Stimulated activated CD4-positive, alpha-beta T cell treated with anti-CD3 and anti-CD28 coated beads, Interleukin-15, amount 100 ng/mL, for 1 hour (primary cell): ENCODE measurements around the gene OR51G1.
"Not testable (repeated sequence)": the region's sequence is repeated elsewhere in the genome, so short reads cannot be mapped to it uniquely, and the experiment has no call there.

Experiments used
- DNase-seq, 2 donors: peaks; one replicate each; pipeline ENCODE4 v3.0.0-alpha.2; 2020; ENCODE audit warnings: low read depth in 1 of 2, low spot score in 1 of 2

The OR51G1 gene, protein sequence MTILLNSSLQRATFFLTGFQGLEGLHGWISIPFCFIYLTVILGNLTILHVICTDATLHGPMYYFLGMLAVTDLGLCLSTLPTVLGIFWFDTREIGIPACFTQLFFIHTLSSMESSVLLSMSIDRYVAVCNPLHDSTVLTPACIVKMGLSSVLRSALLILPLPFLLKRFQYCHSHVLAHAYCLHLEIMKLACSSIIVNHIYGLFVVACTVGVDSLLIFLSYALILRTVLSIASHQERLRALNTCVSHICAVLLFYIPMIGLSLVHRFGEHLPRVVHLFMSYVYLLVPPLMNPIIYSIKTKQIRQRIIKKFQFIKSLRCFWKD

DNA sequence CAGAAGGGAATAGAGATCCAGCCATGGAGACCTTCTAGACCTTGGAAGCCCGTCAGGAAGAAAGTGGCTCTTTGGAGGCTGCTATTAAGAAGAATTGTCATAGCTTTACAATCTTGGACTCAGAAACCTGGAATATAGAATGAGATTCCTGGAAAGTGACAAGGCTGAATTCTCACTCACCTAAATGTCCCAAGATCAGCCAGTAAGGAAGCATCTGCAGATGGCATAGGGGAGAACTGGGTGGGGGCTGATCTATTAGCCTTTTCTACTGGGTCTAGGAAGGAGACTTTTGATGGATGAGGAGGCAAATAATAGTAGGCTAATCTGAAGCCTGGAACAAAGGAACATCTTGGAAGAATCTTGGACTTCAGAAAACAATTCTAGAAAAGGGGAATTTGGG is at the start of gene OR51G1:
TSS of gene OR51G1 (minus strand) at position 101 of the 400 bp plus-strand sequence. CDS start at position 101, 0 bp downstream.
- DNase-seq, result no peak

DNA sequence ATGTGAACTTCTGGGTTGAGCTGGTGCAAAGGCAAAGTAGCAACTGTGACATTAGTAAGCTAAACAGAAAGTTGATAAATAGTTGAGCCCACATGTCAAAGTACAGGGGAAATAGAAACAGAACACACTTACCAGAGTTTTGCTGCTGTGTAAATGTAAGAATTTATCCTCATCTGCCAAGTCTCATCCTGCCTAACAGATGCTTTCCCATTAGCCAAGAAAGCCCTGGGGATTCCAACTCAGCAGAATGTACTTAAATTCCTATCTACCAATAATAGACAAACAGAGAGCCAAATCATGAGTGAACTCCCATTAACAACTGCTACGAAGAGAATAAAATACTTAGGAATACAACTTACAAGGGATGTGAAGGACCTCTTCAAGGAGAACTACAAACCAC is 38.7 kb upstream of the OR51G1 start:
- no peak for DNase-seq

DNA sequence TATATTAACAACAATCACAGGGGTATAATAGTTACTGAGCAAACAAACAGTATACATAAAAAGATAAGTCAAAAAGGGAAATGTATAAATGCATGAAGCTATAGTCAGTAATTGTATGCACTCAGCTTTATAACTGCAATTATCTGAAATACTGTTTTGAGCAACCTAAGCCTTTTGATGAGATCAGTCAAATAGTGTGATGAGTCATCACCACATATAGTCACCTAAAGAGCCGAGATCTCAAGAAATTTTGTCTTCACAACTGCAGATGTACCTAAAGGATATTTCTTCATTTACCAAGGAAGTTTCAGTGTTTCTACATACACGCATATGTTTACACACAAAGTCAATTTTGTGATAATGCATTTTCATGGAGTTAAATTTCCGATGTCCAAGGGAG is 36.7 kb upstream of the OR51G1 start:
- no peak for DNase-seq

DNA sequence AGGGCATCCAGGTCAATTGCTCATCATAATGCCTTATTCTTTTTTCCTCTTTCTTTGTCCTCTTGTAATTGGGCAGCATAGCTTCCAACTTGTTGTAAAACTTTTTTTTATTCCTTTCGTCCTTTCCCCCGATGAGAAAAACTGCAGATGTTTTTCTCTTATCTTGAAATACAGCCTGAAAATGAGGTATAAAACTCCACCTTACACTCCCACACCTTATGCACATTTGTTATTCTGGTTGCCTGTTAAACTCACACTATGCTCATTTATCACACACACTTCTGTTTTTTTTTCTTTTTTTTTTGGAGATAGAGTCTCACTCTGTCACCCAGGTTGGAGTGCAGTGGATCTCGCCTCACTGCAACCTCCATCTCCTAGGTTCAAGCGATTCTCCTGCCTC is 33.3 kb upstream of the OR51G1 start:
- no peak for DNase-seq

DNA sequence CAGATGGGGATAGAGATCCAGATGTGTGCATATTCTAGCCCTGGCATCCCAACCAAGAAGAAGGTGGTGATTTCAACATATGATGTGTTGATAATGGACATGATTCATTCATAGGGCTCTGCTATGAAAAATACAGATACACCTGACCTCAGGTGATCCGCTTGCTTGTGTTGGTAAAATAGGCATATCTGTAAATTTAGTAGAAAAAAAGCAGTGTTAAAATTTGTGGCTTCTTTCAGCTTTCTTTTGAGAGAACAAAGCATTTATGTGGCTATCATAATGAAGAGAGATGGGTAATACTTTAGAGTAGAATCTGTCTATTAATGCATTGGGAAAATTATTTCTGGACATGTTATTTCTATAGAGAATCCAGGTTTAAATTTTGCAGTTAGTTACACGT is 31.5 kb upstream of the OR51G1 start, which contains the start of gene OR51A2:
TSS of gene OR51A2 (minus strand) at position 101 of the 400 bp plus-strand sequence. CDS start at position 101, 0 bp downstream.
- not testable (repeated sequence) for DNase-seq

DNA sequence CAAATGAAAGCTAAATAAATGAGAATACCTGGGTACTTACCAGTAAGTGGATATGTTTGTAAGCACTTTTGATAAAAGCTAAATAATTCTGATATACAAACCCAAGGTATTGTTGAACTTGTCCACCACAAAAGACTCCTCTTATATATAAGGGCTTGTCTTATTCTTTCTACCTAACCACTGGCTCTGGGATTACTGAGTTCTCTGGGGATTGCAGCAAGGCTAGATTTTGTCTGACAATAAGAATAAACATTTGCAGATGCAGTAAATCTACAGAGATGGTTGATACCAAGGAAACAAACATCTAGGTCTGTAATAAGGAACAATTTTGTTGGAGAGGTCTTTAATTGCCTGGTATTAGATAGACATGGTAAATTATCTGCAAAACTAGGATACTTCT is 23.4 kb upstream of the OR51G1 start, which contains the start of gene OR51A4:
TSS of gene OR51A4 (minus strand) at position 101 of the 400 bp plus-strand sequence. CDS start 505 bp downstream, outside the sequence.
- DNase-seq, result no peak

DNA sequence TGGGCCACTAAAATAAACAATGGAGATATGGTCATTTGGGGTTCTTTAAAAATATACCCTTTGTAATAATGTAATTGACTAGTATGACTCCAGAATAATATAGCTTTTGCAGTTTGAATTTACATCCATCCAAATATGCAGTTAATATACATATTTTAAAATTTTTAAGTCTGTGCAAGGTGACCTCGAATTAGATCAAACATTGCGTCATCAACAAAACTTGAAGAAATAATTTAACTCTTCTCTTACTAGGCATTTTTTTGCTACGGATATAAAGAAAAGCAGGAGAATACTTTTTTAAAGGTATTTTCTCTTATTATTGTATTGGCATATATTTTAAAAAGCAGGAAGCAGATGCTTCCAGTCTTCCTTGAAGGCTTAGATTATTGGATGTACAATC is 12.6 kb upstream of the OR51G1 start:
- no peak for DNase-seq

DNA sequence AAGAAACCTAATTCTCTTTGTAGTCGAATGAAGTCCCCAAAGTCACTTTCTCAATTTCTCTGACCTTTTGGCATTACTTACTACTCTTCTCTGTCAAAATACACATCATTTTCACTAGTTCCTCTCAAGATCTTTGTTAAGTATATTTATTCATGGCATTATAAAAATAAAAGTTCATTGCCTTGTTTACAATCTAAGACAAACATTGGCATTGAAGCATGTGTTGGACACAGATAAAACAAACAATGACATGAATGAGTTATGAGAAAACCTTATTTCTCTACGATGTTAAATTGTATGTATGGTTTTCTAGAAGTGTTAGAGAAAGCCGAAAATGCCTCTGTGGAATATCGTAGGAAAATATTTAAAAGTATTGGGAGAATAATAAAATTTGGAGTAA is 8.6 kb upstream of the OR51G1 start:
- DNase-seq, result no peak

DNA sequence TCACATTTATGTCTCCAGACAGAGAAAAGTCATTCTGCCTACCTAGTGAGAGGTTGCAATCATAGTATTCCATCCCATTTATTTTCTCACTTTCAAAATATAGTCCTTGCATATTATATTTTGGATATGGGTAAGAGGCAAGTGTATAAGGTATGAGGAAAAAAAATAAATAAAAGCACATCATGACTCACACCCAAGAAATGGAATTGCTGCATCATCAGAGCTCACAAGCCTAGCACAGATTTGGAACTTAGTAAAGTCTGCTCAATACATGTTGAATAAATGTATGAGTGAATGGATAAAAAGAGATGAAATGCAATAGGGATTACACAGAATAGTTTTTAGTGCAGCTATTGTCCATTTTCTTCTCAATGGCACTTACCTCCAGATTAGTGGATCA is 2.5 kb upstream of the OR51G1 start:
- DNase-seq, result no peak

DNA sequence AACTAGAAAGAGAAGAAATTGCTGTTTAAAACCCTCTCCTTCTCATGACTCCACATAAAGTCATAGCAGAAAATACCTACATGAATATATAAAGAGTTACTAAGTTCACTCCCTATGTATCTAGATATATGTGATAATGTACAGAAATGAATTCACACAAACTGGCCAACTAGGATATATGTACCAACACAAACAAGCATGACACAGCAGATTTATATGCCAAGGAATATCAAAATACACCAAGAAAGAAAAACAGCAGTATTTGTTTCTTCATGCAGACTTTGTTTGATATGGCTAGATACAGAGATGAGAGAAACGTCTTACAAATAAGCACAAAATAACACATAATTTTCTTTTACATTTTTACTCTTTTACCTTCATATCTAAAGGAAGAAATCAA is 1.8 kb downstream of the OR51G1 start:
- DNase-seq, result no peak

DNA sequence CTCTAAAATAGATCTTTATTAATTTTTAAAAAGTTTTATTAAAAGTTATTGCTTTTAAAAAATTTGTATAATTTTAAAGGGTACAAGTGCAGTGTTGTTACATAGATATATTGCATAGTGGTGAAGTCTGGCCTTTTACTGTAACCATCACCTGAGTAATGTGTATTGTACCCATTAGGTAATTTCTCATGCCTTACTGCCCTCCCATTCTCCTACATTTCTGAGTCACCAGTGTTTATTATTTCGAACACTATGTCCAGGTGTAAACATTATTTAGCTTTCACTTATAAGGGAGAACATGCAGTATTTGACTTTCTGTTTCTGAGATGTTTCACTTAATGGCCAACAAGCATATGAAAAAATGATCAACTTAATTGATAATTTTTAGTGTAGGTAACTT is 2.3 kb downstream of the OR51G1 start:
- no peak for DNase-seq

DNA sequence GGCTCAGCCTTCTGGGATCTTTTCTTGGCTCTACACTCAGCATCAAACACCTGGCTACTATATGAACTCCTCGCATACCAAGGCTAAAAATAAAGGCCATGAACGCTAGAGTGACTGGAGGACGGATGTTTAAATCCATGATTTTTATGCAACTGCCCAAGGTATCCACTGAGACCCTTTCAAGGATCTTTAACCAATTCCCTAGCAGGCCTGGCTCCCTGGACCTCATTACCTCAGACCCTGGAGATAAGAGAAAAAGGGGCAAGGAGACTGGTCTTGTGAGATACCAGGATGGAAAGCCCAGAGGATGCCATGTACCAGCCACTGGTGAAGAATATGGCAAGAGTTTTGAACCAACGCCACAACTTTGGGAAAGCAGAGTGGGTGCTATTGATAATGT is 4.9 kb downstream of the OR51G1 start, which contains the start of gene OR51G2:
TSS of gene OR51G2 (minus strand) at position 101 of the 400 bp plus-strand sequence. CDS start 3,687 bp downstream, outside the sequence.
- DNase-seq, result no peak

DNA sequence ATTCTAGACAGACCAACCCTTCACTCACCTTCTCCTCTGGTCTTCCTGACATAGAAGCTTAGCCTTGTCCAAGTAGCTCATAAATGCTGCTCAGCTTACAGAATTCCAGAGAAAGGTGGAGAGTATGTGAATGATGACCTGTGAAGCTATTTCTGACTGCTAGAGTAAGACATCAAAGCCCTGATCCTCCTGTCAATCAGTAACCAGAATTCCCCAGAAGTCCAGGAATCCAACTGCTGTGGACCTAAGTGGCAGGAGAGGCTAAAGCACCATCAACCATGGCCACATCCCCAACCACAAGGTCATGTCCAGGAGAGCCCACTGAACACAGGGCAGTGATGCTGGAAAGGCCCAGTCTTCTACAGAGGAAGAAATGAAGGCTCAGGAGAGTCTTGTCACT is 7.6 kb downstream of the OR51G1 start:
- no peak for DNase-seq

DNA sequence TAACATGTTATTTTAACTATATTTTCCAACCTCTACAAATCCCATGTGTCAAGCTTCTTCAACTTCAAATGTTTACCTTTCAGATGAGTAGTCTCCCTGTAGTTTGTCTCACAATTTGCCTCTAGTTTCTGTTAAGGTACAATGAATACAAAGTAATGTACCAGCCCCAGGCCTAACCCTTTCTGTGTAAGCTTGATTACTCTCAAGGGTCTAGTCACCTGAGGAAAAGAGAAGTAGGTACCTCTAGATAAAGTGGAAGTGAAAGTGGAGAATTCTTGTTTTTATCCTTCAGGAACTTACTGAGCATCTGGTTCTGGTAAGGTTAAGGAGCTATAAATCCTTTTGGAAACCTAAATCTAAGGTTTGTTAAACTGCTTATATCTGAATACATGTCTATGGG is 20.7 kb downstream of the OR51G1 start, which contains the start of gene OR51A7:
TSS of gene OR51A7 (plus strand) at position 300 of the 400 bp plus-strand sequence. CDS start 3,587 bp downstream, outside the sequence.
- DNase-seq, result no peak

DNA sequence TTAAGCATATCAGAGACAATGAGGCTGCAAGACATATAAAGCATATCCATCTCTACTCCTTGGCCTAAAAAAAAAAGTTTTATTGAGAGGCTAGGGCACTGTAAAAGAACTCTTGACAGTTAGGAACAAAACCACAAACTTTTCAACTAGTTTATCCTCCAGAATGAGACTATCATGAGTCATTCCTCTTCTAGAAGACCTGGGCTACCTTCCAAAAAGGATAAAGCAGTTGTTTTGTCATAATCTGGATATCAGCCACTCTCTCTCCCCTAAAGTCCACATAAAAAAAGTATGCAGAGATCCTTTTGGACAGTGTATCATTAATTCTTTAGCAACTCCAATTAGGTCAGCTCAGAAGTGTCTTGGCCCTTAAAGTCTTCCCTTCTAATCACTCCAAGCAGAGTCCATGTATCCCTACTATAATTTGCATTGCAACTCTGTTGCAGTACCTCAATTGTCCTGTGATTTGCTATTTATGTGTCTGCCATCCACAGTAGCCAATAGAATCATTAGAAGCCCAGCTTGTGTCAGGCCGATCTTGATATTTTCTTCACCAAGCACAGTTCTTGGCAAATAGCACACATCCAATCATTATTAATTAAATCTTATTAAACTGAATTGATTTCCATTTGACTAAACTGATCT is 32.0 kb downstream of the OR51G1 start:
- no peak for DNase-seq

DNA sequence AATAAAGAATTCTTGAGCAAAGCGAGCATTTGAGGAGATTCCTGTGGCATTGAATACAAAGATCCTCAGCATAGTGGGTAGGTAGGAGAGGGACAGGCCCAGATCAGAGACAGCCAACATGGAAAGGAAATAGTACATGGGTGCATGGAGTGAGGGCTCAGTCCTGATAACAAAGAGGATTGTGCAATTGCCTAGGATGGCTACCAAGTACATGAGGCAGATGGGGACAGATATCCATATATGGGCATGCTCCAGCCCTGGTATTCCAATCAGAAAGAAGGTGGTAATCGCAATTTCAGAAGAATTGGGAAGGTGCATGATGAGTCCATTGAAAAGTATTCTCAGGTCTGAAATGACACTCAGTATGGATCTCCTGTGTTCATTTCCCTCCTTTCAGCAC is 33.9 kb downstream of the OR51G1 start:
- no peak for DNase-seq

DNA sequence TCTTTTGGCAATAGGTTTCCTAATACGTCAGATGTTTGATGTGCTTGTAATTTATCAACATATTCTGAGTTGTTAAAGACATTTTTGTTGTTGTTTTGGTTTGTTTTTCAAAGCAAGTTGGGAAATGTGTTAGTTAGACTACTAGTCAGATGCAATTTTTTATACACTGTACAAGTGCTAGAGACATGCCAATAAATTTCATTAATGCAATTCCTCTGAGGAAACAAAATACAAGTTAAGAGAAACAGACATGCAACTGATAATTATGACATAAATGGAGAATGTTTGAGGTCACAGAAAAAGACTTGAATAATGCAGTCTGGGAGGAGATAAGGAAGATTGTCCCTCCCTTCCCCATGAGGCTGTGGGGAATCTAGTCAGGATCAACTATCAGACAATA is 36.5 kb downstream of the OR51G1 start:
- no peak for DNase-seq

DNA sequence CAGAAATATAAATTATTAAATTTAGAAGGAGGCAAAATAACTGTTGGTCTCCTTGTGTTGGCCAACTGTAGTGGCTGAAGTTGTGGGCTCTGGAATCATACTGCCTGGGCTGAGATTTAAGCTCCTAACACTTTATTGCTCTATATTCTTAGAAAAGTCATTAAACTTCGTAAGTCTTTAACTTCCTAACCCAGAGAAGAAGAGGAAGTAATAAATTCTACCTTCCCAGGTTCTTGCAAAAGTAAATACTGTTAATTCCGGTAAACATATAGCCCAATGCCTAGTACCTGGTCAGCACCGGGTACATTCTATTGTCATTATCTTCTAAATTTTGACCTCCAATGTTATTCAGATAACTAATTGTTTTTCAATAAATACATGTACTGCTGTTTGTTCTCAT is 38.0 kb downstream of the OR51G1 start:
- DNase-seq, result no peak

DNA sequence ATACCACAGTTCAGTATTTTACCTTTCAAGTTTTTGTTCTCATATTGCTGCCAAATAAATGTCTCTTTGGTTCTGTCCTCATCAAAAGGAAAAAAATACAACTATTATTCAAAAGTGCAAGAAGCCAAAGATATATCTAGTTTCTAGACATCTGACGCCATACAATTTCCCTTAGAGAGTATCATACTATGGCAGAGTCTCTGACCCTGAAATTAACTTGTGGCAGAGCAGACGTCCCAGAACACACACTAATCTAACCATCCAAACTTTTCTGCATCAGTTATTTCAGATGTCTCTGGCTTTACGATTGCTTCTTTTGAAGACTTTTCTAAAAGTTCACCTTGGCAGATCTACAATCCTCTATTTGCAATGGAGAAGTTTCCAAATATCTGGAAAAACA is 39.8 kb downstream of the OR51G1 start:
- no peak for DNase-seq

DNA sequence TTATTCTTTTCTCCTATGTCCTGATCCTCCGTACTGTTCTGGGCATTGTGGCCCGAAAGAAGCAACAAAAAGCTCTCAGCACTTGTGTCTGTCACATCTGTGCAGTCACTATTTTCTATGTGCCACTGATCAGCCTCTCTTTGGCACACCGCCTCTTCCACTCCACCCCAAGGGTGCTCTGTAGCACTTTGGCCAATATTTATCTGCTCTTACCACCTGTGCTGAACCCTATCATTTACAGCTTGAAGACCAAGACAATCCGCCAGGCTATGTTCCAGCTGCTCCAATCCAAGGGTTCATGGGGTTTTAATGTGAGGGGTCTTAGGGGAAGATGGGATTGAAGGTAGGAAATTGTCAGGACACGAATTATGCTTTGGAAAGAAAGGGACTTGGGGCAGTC is 41.6 kb downstream of the OR51G1 start:
- DNase-seq, result no peak

DNA sequence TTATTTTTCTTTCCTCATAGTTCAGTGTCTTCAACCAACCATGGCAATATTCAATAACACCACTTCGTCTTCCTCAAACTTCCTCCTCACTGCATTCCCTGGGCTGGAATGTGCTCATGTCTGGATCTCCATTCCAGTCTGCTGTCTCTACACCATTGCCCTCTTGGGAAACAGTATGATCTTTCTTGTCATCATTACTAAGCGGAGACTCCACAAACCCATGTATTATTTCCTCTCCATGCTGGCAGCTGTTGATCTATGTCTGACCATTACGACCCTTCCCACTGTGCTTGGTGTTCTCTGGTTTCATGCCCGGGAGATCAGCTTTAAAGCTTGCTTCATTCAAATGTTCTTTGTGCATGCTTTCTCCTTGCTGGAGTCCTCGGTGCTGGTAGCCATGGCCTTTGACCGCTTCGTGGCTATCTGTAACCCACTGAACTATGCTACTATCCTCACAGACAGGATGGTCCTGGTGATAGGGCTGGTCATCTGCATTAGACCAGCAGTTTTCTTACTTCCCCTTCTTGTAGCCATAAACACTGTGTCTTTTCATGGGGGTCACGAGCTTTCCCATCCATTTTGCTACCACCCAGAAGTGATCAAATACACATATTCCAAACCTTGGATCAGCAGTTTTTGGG is 42.2 kb downstream of the OR51G1 start, which contains the start of gene OR51T1:
TSS of gene OR51T1 (plus strand) at position 41 of the 641 bp plus-strand sequence. CDS start at position 41, 0 bp downstream.
- no peak for DNase-seq

DNA sequence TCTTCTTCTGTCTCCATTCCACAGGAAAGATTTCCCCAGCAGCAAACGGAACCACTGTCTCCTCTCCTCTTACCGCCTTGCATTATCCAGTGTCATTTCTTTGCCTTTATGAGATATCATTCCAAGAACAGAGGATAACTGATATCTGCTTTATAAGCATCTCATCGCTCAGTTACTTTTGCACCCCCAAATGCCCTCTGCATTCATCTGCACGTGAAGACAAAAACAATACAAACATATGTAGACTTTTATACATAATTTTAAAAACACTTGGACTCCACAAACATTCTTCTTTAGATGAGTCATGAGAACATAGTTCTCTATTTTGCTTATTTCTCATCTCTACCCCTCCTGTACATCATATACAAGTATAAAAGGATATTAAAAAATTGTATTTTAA is 43.0 kb downstream of the OR51G1 start:
- no peak for DNase-seq
